A549 treated with Mapracorat at 1 μM for 4 hours (cell line): Measurements from ENCODE around the gene SPINK14. TPM values are rescaled to one million over a fixed set of nuclear protein-coding genes. Genes with fewer than 3 reads are reported as not detected.

ENCODE experiments used
- total RNA-seq: library from RNA; stranded (reverse); fragments of 200-300 nt; extraction: Qiagen RNA extraction; gene quantifications from 5 replicates; pipeline ENCODE4 v1.2.3, GENCODE V29; 2022

Gene SPINK14
- not detected in 5 replicates for total RNA-seq

GRCh38 chr5:148168246-148168645, at the start of gene SPINK14:
SPINK14 (plus strand) TSS chr5:148168546; CDS start chr5:148169733, 1,187 bp downstream.

GRCh38 chr5:148202531-148203203, 34.3 kb downstream of the SPINK14 start, which contains the start of gene SPINK6:
SPINK6 (plus strand) TSS chr5:148203042; CDS start chr5:148203097, 55 bp downstream.

Other genes starting within 250 kb of the SPINK14 start
- gene SPINK5, start 104.6 kb upstream of the SPINK14 start, total RNA-seq = not detected in 5 replicates
- 0.45 to 1.1 TPM (median 0.57 TPM) in 5 replicates for gene SPINK6, start 34.5 kb downstream of the SPINK14 start, total RNA-seq
- gene MARCOL, start 70.0 kb downstream of the SPINK14 start, total RNA-seq = not detected in 5 replicates
- 0.27 to 0.30 TPM (median 0.27 TPM) in 3 of 5 replicates, not detected in the others for gene SPINK13, start 100.2 kb downstream of the SPINK14 start, total RNA-seq
- not detected in 5 replicates for gene SPINK7, start 143.9 kb downstream of the SPINK14 start, total RNA-seq
- not detected in 5 replicates for gene SPINK9, start 167.0 kb downstream of the SPINK14 start, total RNA-seq
- 16.6 to 20.5 TPM (median 19.3 TPM) in 5 replicates for gene FBXO38, start 215.4 kb downstream of the SPINK14 start, total RNA-seq